GM12874 (cell line): ENCODE results near the gene CD44.

Source experiments
- TF ChIP-seq, protein P1 (sequence below): IDR thresholded peaks from 2 replicates; pipeline ENCODE4 v1.5.1; 2011; ENCODE audit warnings: low read depth, mild to moderate bottlenecking, control low read depth, low read length, moderate library complexity; ENCODE audit not compliant: insufficient read depth

CD44 gene

GRCh38 chr11:35163209-35163608, 24.2 kb downstream of the CD44 start:
- TF ChIP-seq, protein P1, sequence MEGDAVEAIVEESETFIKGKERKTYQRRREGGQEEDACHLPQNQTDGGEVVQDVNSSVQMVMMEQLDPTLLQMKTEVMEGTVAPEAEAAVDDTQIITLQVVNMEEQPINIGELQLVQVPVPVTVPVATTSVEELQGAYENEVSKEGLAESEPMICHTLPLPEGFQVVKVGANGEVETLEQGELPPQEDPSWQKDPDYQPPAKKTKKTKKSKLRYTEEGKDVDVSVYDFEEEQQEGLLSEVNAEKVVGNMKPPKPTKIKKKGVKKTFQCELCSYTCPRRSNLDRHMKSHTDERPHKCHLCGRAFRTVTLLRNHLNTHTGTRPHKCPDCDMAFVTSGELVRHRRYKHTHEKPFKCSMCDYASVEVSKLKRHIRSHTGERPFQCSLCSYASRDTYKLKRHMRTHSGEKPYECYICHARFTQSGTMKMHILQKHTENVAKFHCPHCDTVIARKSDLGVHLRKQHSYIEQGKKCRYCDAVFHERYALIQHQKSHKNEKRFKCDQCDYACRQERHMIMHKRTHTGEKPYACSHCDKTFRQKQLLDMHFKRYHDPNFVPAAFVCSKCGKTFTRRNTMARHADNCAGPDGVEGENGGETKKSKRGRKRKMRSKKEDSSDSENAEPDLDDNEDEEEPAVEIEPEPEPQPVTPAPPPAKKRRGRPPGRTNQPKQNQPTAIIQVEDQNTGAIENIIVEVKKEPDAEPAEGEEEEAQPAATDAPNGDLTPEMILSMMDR: no peak

DNA sequence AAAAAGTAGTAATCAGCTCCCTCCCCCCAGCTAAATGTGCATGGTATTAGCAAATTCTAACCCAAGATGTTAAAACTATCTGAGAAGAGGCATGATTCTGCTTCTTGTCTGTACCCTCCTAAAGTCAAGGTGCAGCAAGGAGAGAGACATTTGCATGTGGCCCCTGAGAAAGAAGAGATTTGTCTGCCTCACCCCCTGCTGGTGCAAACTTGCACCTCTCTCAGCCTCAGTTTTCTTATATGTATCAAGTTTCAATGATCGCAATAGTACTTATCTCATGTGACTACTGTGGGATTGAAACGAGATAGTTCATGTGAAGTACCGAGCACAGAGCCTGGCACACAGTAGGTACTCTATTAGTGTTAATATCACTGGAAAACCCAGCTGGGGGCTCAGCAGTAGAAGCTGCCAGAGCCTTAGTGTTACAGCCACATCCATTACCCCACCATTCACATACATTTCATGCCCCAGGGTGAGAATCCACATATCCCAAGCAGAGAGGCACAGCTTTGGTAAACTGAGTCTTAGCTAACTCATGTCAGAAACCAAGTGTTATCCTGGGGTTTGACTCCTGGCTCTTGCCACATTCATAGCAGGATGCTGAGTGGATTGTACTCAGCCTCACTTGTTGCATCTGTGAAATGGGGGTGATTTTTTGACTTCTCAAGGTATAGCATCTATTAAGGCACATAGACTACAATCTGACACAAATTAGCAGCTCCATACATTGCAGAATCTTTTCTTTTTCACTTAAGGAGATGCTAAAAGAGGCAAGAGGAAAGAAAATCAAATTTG, 24.9 kb downstream of the CD44 start:
- TF ChIP-seq, protein P1: peak; percentile 61

- TF ChIP-seq, protein P1: no peak
These were observed 26.1 kb downstream of the CD44 start for GRCh38 chr11:35165030-35165422.

- TF ChIP-seq, protein P1: no peak
These were observed 26.7 kb downstream of the CD44 start for GRCh38 chr11:35165423-35166368.

GRCh38 chr11:35166369-35167360, 27.7 kb downstream of the CD44 start:
- TF ChIP-seq, protein P1: no peak

DNA sequence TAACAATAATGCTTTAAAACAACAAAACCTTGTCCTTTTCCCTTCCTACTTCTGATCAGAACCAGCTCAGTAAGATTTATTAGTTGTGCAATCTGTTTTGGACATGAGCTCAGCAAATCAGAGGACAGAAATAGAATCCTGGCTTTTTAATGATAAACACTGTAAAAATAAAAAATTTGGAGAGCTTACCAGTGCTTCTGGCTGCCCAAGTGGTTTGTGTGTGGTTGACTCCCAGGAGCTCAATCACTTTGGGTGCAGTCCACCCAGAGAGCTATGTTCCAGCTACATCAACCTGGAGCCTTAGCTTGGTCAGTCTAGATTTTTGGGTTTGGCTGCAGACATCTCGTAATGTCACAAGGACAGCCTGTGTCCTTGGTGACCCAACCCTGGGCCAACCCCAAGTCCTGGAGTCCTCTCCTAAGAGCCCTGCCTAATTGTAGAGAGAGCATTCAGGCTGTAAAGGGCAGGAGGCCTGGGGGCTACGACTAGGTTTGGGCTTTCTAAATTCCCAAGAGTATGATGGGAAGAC, 28.5 kb downstream of the CD44 start:
- TF ChIP-seq, protein P1: no peak
